ENCODE results near the gene SCN10A. TPM values are rescaled to one million over a fixed set of nuclear protein-coding genes. Genes with fewer than 3 reads are reported as not detected.

The SCN10A gene
- total and polyA plus RNA-seq, 2 of the 13 experiments (the other 11 are each of a cell fraction or from before 2014, with no cell fraction given) = not detected

DNA sequence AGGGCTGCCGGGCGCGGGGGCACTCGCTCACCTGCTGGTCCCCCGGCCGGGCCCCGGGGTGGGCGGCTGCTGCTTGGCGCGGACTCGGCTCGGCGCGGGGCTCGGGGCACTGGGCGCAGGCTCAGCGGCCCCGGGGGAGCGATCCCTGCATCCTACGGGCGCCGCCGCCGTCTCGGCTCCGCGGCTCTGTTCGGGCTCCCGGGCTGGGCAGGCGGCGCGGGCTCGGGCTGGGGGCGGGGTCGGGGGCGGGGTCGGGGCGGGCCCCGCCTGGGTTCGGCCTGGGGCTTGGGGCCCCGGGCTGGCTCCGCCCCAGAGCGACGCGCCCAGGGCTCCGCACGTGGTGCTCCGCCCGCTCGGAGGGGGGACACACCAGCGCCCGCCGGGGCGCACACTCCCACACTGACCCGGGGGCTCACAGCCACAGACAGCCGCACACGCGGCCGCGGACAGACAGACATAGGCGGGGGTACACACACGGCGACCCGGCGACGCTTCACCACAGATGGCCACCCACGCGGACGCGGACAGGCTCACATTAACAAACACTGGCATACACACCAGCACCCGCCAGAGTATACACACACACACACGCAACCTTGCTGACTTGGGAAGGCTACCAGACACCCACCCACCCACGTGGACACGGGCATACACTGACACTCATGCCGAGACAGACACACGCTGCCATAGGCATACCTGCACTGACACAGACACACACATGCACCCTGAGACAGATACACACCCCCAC is 166.3 kb downstream of the SCN10A start, which contains the start of gene SCN5A (continued):
- TF ChIP-seq DPF2 (CRISPR knock-in tag; IDR thresholded peaks at IDR 0.05; ENCODE audit: borderline replicate concordance, low read depth) (no peak), KDM1A (CRISPR knock-in tag; IDR thresholded peaks at IDR 0.05) (no peak), KDM4B (CRISPR knock-in tag; IDR thresholded peaks at IDR 0.05) (no peak), HOXA3 (CRISPR knock-in tag; IDR thresholded peaks at IDR 0.05) (no peak; the same call in 1 of the 2 replicates), ZNF761 (CRISPR knock-in tag; conservative IDR thresholded peaks at IDR 0.05) (no peak), MEIS1 (CRISPR knock-in tag; IDR thresholded peaks at IDR 0.05; ENCODE audit: borderline replicate concordance) (no peak), ZNF263 (CRISPR knock-in tag; IDR thresholded peaks at IDR 0.05) (no peak), SRY (CRISPR knock-in tag; IDR thresholded peaks at IDR 0.05) (no peak), RFXAP (CRISPR knock-in tag; IDR thresholded peaks at IDR 0.05; ENCODE audit: borderline replicate concordance) (no peak), CENPT (CRISPR knock-in tag; IDR thresholded peaks at IDR 0.05; ENCODE audit: low read depth) (no peak), THAP11 (CRISPR knock-in tag; IDR thresholded peaks at IDR 0.05) (no peak), ZSCAN21 (CRISPR knock-in tag; IDR thresholded peaks at IDR 0.05; ENCODE audit: borderline replicate concordance) (no peak), ZNF672 (CRISPR knock-in tag; IDR thresholded peaks at IDR 0.05) (no peak), MBNL3 (CRISPR knock-in tag; conservative IDR thresholded peaks at IDR 0.05) (no peak), NFE2 (CRISPR knock-in tag; IDR thresholded peaks at IDR 0.05) (no peak), ZNF652 (CRISPR knock-in tag; IDR thresholded peaks at IDR 0.05; ENCODE audit: borderline replicate concordance, low read depth) (no peak)
- TF ChIP-seq, protein P1, sequence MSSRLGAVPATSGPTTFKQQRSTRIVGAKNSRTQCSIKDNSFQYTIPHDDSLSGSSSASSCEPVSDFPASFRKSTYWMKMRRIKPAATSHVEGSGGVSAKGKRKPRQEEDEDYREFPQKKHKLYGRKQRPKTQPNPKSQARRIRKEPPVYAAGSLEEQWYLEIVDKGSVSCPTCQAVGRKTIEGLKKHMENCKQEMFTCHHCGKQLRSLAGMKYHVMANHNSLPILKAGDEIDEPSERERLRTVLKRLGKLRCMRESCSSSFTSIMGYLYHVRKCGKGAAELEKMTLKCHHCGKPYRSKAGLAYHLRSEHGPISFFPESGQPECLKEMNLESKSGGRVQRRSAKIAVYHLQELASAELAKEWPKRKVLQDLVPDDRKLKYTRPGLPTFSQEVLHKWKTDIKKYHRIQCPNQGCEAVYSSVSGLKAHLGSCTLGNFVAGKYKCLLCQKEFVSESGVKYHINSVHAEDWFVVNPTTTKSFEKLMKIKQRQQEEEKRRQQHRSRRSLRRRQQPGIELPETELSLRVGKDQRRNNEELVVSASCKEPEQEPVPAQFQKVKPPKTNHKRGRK (CRISPR knock-in tag; IDR thresholded peaks at IDR 0.05) = no peak
- TF ChIP-seq, protein P2, sequence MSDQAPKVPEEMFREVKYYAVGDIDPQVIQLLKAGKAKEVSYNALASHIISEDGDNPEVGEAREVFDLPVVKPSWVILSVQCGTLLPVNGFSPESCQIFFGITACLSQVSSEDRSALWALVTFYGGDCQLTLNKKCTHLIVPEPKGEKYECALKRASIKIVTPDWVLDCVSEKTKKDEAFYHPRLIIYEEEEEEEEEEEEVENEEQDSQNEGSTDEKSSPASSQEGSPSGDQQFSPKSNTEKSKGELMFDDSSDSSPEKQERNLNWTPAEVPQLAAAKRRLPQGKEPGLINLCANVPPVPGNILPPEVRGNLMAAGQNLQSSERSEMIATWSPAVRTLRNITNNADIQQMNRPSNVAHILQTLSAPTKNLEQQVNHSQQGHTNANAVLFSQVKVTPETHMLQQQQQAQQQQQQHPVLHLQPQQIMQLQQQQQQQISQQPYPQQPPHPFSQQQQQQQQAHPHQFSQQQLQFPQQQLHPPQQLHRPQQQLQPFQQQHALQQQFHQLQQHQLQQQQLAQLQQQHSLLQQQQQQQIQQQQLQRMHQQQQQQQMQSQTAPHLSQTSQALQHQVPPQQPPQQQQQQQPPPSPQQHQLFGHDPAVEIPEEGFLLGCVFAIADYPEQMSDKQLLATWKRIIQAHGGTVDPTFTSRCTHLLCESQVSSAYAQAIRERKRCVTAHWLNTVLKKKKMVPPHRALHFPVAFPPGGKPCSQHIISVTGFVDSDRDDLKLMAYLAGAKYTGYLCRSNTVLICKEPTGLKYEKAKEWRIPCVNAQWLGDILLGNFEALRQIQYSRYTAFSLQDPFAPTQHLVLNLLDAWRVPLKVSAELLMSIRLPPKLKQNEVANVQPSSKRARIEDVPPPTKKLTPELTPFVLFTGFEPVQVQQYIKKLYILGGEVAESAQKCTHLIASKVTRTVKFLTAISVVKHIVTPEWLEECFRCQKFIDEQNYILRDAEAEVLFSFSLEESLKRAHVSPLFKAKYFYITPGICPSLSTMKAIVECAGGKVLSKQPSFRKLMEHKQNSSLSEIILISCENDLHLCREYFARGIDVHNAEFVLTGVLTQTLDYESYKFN (CRISPR knock-in tag; conservative IDR thresholded peaks at IDR 0.05) = no peak
- TF ChIP-seq, protein P3, sequence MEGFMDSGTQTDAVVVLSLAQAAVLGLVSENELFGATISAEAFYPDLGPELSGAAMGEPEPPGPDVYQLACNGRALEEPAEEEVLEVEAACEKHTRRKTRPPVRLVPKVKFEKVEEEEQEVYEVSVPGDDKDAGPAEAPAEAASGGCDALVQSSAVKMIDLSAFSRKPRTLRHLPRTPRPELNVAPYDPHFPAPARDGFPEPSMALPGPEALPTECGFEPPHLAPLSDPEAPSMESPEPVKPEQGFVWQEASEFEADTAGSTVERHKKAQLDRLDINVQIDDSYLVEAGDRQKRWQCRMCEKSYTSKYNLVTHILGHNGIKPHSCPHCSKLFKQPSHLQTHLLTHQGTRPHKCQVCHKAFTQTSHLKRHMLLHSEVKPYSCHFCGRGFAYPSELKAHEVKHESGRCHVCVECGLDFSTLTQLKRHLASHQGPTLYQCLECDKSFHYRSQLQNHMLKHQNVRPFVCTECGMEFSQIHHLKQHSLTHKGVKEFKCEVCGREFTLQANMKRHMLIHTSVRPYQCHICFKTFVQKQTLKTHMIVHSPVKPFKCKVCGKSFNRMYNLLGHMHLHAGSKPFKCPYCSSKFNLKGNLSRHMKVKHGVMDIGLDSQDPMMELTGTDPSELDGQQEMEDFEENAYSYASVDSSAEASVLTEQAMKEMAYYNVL (CRISPR knock-in tag; IDR thresholded peaks at IDR 0.05; ENCODE audit: borderline replicate concordance) = no peak
- TF ChIP-seq, protein P4, sequence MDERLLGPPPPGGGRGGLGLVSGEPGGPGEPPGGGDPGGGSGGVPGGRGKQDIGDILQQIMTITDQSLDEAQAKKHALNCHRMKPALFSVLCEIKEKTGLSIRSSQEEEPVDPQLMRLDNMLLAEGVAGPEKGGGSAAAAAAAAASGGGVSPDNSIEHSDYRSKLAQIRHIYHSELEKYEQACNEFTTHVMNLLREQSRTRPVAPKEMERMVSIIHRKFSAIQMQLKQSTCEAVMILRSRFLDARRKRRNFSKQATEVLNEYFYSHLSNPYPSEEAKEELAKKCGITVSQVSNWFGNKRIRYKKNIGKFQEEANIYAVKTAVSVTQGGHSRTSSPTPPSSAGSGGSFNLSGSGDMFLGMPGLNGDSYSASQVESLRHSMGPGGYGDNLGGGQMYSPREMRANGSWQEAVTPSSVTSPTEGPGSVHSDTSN (CRISPR knock-in tag; IDR thresholded peaks at IDR 0.05) = no peak
- TF ChIP-seq, protein P5, sequence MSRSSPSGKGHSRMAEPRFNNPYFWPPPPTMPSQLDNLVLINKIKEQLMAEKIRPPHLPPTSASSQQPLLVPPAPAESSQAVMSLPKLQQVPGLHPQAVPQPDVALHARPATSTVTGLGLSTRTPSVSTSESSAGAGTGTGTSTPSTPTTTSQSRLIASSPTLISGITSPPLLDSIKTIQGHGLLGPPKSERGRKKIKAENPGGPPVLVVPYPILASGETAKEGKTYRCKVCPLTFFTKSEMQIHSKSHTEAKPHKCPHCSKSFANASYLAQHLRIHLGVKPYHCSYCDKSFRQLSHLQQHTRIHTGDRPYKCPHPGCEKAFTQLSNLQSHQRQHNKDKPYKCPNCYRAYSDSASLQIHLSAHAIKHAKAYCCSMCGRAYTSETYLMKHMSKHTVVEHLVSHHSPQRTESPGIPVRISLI (CRISPR knock-in tag; IDR thresholded peaks at IDR 0.05; ENCODE audit: borderline replicate concordance) = 0 out of 2 replicates have a peak, but pooled peaks have one; percentile 19

Measured in HepG2 (cell line).